WTC11 (cell line): ENCODE results near the gene ANAPC4. TPM values are rescaled to one million over a fixed set of nuclear protein-coding genes. Genes with fewer than 3 reads are reported as not detected.

Source experiments
- ATAC-seq: fragments of 200-7000 bp; cut with Tn5 transposase; 2 replicates; pipeline ENCODE4 v1.10.0; 2021; ENCODE audit warnings: mild to moderate bottlenecking, moderate library complexity
- CTCF ChIA-PET: fragments of 300-600 bp; sonication (Branson Sonifier 250); formaldehyde crosslinking; loops from one replicate; lab custom pipeline; 2021; ENCODE audit warnings: antibody characterized with exemption; lab: Charles Lee
- POLR2A ChIA-PET: fragments of 350-600 bp; sonication (Branson Sonifier 250); formaldehyde crosslinking; loops from one replicate; lab custom pipeline; 2021; ENCODE audit warnings: antibody characterized with exemption; lab: Charles Lee
- DNase-seq: peaks from one replicate; pipeline ENCODE4 v3.0.0; 2021; ENCODE audit warnings: low spot score
- H3K27ac Mint-ChIP-seq: 2 replicates; pipeline ENCODE4 v1.8.0; 2021; ENCODE audit warnings: mixed read lengths
- H3K27me3 Mint-ChIP-seq: 2 replicates; pipeline ENCODE4 v1.8.0; 2021; ENCODE audit warnings: low read depth, mild to moderate bottlenecking, moderate library complexity, mixed read lengths
- H3K36me3 Mint-ChIP-seq: 2 replicates; pipeline ENCODE4 v1.8.0; 2021; ENCODE audit warnings: mixed read lengths
- H3K4me1 Mint-ChIP-seq: 2 replicates; pipeline ENCODE4 v1.8.0; 2022; ENCODE audit warnings: mixed read lengths
- H3K4me3 Mint-ChIP-seq: 2 replicates; pipeline ENCODE4 v1.8.0; 2021; ENCODE audit warnings: mild to moderate bottlenecking, moderate library complexity, mixed read lengths
- H3K9me3 Mint-ChIP-seq: 2 replicates; pipeline ENCODE4 v1.8.0; 2021; ENCODE audit warnings: mixed read lengths
- AR ChIP-seq: fragments of 250-450 bp; sonication (Bioruptor Pico); IDR thresholded peaks from 2 replicates; pipeline ENCODE4 v1.9.0; 2021; ENCODE audit warnings: mild to moderate bottlenecking
- ATF3 ChIP-seq: sonication (generic); formaldehyde crosslinking; conservative IDR thresholded peaks from 2 replicates; pipeline ENCODE4 v1.8.1; 2022; ENCODE audit warnings: mild to moderate bottlenecking, missing genetic modification reagents
- CTCF ChIP-seq: fragments of 200-600 bp; IDR thresholded peaks from 2 replicates; pipeline ENCODE4 v1.8.0; 2022; ENCODE audit warnings: antibody characterized with exemption
- ESRRA ChIP-seq: sonication (generic); formaldehyde crosslinking; IDR thresholded peaks from 2 replicates; pipeline ENCODE4 v1.8.1; 2022; ENCODE audit warnings: mild to moderate bottlenecking, missing genetic modification reagents, borderline replicate concordance
- FOXJ3 ChIP-seq: sonication (generic); formaldehyde crosslinking; IDR thresholded peaks from 2 replicates; pipeline ENCODE4 v1.9.0; 2021; ENCODE audit warnings: missing genetic modification reagents, mild to moderate bottlenecking, borderline replicate concordance
- FOXK1 ChIP-seq: sonication (generic); formaldehyde crosslinking; IDR thresholded peaks from 2 replicates; pipeline ENCODE4 v1.8.0; 2022; ENCODE audit warnings: mild to moderate bottlenecking, moderate library complexity, missing genetic modification reagents
- HMGXB4 ChIP-seq: sonication (generic); formaldehyde crosslinking; IDR thresholded peaks from 2 replicates; pipeline ENCODE4 v1.8.1; 2023; ENCODE audit warnings: mild to moderate bottlenecking, moderate library complexity, missing genetic modification reagents
- NR1H2 ChIP-seq: sonication (generic); formaldehyde crosslinking; IDR thresholded peaks from 2 replicates; pipeline ENCODE4 v1.9.0; 2021; ENCODE audit warnings: mild to moderate bottlenecking, moderate library complexity, missing genetic modification reagents
- RELA ChIP-seq: sonication (generic); formaldehyde crosslinking; IDR thresholded peaks from 2 replicates; pipeline ENCODE4 v1.8.1; 2022; ENCODE audit warnings: missing genetic modification reagents, mild to moderate bottlenecking, borderline replicate concordance
- TEAD4 ChIP-seq: sonication (generic); formaldehyde crosslinking; IDR thresholded peaks from 2 replicates; pipeline ENCODE4 v1.8.0; 2022; ENCODE audit warnings: mild to moderate bottlenecking, missing genetic modification reagents
- ZBTB43 ChIP-seq: sonication (generic); formaldehyde crosslinking; IDR thresholded peaks from 2 replicates; pipeline ENCODE4 v1.8.1; 2023; ENCODE audit warnings: mild to moderate bottlenecking, missing genetic modification reagents
- ZNF317 ChIP-seq: sonication (generic); formaldehyde crosslinking; IDR thresholded peaks from 2 replicates; pipeline ENCODE4 v1.8.1; 2023; ENCODE audit warnings: low read depth, mild to moderate bottlenecking, moderate library complexity, missing genetic modification reagents, borderline replicate concordance
- ZNF396 ChIP-seq: fragments of 250-450 bp; sonication (Bioruptor Pico); IDR thresholded peaks from 2 replicates; pipeline ENCODE4 v1.8.0; 2021; ENCODE audit warnings: mild to moderate bottlenecking, moderate library complexity, borderline replicate concordance
- ZNF416 ChIP-seq: fragments of 250-450 bp; sonication (Bioruptor Pico); IDR thresholded peaks from 2 replicates; pipeline ENCODE4 v1.9.0; 2021; ENCODE audit warnings: mild to moderate bottlenecking, inconsistent platforms
- total RNA-seq: library from RNA; stranded (reverse); gene quantifications from 3 replicates; pipeline ENCODE4 v1.2.3, GENCODE V29; 2021

The ANAPC4 gene
- total RNA-seq, 1 experiment from 2014 or later = 40.5 TPM

GRCh38 chr4:25441519-25442117, 64.6 kb downstream of the ANAPC4 start:
- TF ChIP-seq RELA (CRISPR knock-in tag) (no peak), CTCF (peak; percentile 30; the same call in 1 of the 2 replicates)
- Mint-ChIP-seq H3K27ac (no peak overlapping the region), H3K27me3 (no peaks in the 10 kb centered on the region; the same call in 1 of the 2 replicates), H3K9me3 (peaks cover 13% of the 10 kb centered on the region), H3K4me1 (peaks cover 14% of the 10 kb centered on the region), H3K4me3 (no peak overlapping the region), H3K36me3 (no peaks in the 10 kb centered on the region)
- POLR2A ChIA-PET = interaction anchor here (1.4 kb wide), 1 partner anchor 328 kb away, joined by 5 read pairs; no protein-coding TSS in a partner anchor
- CTCF ChIA-PET = interaction anchor here (0.6 to 4.3 kb wide), 44 partner anchors 9 to 385 kb away, joined by 3 to 73 read pairs (median 4); partner anchors contain the start of gene SLC34A2
- ATAC-seq (peak; percentile 92), DNase-seq (peak; percentile 74)

- peak overlapping the region; percentile 5; the same call in 1 of the 2 replicates for H3K27ac Mint-ChIP-seq
- no peak for ATAC-seq
These were observed 65.8 kb downstream of the ANAPC4 start for GRCh38 chr4:25442863-25443307.

More at GRCh38 chr4:25442863-25443307, 65.8 kb downstream of the ANAPC4 start:
- Mint-ChIP-seq H3K9me3 (peaks cover 13% of the 10 kb centered on the region), H3K4me1 (peaks cover 19% of the 10 kb centered on the region), H3K27me3 (no peaks in the 10 kb centered on the region; the same call in 1 of the 2 replicates), H3K4me3 (no peak overlapping the region), H3K36me3 (no peaks in the 10 kb centered on the region)
- DNase-seq = no peak
- POLR2A ChIA-PET = no interaction called here
- TF ChIP-seq FOXJ3 (CRISPR knock-in tag) (no peak), TEAD4 (CRISPR knock-in tag) (no peak), AR (CRISPR knock-in tag) (no peak), FOXK1 (CRISPR knock-in tag) (no peak), ZNF396 (CRISPR knock-in tag) (no peak), ZNF416 (no peak), ZNF317 (CRISPR knock-in tag) (no peak), HMGXB4 (no peak), ESRRA (no peak), ZBTB43 (no peak), NR1H2 (CRISPR knock-in tag) (no peak), ATF3 (no peak)
- CTCF ChIA-PET = interaction anchor here (0.6 to 4.3 kb wide), 7 partner anchors 44 to 550 kb away, joined by 3 to 73 read pairs (median 3); no protein-coding TSS in a partner anchor
